22Rv1 (cell line): ENCODE results near the gene ZNF622.
"Not testable (repeated sequence)": the region's sequence is repeated elsewhere in the genome, so short reads cannot be mapped to it uniquely, and the experiment has no call there.

Experiments
- H3K27ac ChIP-seq: fragments of 450-650 bp; 2 replicates; pipeline ENCODE4 v1.5.1; 2017
- ZFX ChIP-seq: fragments of 450-650 bp; IDR thresholded peaks from 2 replicates; pipeline ENCODE4 v1.6.1; 2017; ENCODE audit warnings: antibody characterized with exemption, borderline replicate concordance
- TF ChIP-seq, protein P1 (sequence below): fragments of 450-650 bp; IDR thresholded peaks from 2 replicates; pipeline ENCODE4 v1.5.1; 2017; ENCODE audit warnings: mild to moderate bottlenecking

Gene ZNF622

DNA sequence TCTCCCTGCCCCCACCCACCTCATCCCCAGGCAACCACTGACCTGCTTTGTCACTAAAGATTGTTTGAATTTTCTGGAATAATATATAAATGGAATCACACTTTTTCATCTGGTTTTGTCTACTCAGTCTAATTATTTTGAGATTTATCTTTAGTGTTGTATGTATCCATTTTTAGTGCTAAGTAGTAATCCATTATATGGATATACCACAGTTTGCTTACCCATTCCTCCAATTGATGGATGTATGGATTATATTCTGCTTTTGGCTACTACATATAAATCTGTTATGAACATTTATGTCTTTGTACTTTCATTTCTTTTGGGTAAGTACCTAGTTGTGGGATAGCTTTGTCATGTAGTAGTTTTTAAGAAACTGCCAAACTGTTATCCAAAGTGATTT lies 14.5 kb upstream of the ZNF622 start:
- TF ChIP-seq, protein P1, sequence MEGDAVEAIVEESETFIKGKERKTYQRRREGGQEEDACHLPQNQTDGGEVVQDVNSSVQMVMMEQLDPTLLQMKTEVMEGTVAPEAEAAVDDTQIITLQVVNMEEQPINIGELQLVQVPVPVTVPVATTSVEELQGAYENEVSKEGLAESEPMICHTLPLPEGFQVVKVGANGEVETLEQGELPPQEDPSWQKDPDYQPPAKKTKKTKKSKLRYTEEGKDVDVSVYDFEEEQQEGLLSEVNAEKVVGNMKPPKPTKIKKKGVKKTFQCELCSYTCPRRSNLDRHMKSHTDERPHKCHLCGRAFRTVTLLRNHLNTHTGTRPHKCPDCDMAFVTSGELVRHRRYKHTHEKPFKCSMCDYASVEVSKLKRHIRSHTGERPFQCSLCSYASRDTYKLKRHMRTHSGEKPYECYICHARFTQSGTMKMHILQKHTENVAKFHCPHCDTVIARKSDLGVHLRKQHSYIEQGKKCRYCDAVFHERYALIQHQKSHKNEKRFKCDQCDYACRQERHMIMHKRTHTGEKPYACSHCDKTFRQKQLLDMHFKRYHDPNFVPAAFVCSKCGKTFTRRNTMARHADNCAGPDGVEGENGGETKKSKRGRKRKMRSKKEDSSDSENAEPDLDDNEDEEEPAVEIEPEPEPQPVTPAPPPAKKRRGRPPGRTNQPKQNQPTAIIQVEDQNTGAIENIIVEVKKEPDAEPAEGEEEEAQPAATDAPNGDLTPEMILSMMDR, result no peak
- no peak for TF ChIP-seq ZFX

DNA sequence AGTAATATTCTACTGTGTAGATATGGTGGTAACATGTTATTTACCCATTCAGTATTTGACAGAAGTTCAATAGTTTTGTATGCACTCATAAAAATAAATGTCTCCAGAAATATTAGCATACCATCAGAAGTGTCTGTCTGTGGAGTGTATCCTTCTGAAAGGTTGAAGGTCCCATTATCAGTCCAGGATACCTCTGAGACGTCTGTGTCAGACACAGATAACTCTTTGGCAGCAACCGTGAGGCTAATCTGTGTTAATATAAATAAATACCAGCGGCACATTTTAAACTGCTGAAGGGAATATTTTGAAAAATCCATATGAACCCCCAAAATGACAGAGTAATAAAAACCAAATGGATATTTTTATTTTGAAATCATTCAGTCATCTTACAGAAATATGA lies 11.9 kb upstream of the ZNF622 start:
- TF ChIP-seq, protein P1, result no peak
- TF ChIP-seq ZFX, result no peak
- no peak overlapping the region for H3K27ac ChIP-seq

More for the DNA sequence above, 14.5 kb upstream of the ZNF622 start:
- no peak overlapping the region for H3K27ac ChIP-seq

DNA sequence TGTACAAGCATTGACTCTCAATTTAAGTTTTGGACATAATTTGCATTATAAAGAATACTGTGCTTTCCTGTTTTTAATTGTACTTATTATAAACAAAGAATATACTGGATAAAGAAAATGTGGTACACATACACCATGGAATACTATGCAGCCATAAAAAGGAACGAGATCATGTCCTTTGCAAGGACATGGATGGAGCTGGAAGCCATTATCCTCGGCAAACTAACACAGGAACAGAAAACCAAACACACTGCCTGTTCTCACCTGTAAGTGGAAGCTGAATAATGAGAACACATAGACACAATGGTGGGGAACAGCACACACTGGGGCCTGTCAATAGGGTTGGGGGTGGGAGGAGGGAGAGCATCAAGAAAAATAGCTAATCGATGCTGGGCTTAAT lies 10.8 kb upstream of the ZNF622 start:
- H3K27ac ChIP-seq, result not testable (repeated sequence)

DNA sequence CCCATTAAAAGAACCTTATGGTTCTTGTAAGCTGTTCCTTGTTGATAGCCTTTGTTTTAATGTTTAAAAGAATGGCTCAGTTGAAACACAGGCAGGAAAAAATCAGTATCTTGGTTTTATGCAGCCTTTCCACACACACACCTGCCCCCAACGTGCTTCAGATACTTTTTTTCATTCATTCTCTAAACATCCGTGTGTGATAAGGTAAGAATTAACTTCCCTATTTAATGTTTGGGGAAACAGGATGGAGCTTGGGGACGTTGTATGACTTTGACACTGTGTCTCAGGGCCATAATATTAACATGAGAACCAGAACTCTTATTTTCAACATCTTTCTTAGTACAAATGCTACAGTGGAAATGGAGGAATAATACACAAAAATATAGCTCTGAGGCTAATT lies 5.8 kb upstream of the ZNF622 start:
- H3K27ac ChIP-seq, result no peak overlapping the region
- TF ChIP-seq, protein P1, result no peak
- no peak for TF ChIP-seq ZFX

DNA sequence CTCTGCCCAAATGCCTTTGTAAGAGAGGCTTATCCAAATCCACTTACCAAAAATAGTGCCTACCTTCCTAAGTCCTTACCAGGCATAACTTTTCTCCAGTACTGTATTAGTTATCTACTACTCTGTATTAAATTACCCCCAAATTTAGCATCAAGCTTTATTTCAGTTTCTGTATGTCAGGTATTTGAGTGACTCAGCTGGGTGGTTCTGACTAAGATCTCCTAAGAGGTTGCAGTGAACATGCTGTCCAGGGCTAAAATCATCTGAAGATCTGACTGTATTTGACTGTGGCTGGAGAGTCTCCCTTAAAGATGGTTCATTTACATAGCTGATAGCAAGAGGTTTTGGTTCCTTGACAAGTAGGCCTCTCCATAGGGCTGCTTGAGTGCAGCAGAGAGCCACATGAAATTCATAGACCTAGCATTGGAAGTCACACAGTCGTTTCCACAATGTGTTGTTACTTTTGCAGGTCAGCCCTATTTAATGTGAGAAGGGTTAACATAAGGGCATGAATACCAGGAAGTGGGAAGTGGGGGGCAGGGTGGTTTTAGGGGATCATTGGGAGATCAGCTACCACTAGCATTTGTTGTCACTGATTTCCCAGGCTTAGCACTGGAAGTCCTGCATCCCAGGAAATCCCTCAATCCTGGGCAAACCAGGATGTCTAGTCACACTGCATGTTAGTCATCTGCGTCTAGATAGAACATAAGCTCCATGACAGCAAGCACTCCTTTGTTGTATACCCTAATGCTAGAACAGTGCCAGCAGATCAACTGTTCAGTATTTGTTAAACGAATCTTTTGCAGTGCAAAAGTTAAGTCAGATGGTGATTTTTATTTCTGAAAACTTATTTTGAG lies 2.0 kb upstream of the ZNF622 start:
- TF ChIP-seq, protein P1, result no peak
- TF ChIP-seq ZFX, result no peak
- H3K27ac ChIP-seq, result no peak overlapping the region

DNA sequence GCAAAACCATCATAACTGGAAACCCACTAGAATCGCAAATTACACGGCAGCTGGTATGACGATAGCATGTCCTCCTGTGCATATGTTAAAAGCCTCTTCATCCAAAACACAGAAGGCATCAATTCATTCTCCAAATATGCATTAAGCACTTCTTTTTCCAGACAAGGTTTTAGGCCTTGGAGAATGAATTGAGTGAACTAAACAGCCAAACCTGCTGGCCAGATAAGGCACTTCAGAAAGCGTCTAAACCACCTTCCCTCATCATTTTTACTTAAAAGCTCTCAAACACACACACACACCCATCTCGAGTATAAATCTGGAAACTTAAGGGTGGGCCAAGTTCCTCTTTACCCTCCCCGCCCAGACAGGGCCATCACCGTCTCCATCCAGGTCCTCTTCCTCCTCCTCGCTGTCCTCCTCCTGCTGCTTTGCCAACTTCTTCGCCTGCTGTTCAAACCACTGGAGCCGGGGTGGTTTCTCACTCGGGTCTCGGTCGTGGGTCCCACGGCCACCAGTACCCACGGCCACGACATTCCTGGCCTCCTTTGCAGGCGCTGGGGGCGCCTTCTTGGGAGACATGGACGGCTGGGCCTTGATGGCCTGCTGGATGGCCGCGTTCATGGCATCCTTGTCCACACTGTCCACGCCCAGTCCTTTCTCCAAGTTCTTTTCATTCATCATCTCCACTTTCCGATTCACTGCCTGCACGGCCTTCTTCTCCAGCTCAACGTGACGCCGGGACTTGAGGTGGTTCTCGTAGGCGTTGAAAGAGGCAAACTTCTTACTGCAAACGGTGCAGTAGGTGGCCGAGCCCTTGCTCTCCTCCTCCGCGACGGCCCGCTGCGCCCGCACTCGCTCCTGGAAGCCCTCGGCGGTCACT lies 696 bp downstream of the ZNF622 start:
- no peak for TF ChIP-seq ZFX
- TF ChIP-seq, protein P1, result 0 out of 2 replicates have a peak, but pooled peaks have one; percentile 8
- peak overlapping the region; percentile 73 for H3K27ac ChIP-seq

DNA sequence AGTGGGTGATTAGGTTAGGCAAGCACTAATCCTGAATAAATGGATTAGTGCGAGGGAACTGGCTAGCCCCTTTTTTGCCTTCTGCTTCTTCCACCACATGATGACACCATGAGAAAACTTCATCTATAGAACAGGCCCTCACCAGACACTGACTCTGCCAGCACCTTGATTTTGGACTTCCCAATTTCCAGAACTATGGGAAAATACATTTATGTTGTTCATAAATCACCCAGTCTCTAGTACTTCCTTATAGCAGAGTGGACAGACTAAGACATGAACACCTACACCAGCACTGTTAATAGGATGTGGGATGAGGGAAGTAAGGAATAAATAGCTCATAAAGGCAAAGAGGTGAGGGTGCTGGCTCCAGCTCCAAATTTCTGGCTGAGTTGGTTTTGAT lies 1.4 kb downstream of the ZNF622 start:
- H3K27ac ChIP-seq, result no peak overlapping the region
- TF ChIP-seq, protein P1, result no peak
- TF ChIP-seq ZFX, result no peak
